Stimulated activated CD8-positive, alpha-beta memory T cell treated with anti-CD3 and anti-CD28 coated beads, Interleukin-15, amount 100 ng/mL, for 24 hours (primary cell): ENCODE data around the gene NHEJ1.

Experiments used
- DNase-seq: peaks from one replicate; pipeline ENCODE4 v3.0.0-alpha.2; 2020; ENCODE audit warnings: low read depth

Gene NHEJ1

DNA sequence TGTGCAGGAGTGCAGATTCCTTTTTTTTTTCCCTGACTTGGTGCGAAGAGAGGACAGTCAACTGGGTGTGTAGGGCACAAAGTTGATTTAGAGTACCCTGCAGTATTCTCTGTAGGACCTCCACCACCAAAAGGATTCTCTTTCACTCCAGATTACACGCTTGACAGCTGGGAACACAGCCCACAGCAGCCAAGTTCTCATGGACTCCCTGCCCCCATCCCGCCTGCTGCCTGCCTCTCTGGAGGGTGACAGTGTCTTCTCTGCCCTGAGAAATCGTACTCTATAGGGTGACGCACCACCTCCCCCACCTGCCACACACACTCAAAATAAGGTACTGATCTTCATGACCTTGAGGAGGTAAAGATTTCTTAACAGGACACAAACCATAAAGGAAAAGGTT lies 73.3 kb downstream of the NHEJ1 start:
- no peak for DNase-seq

GRCh38 chr2:219086196-219086595 lies 74.4 kb downstream of the NHEJ1 start:
- no peak for DNase-seq

GRCh38 chr2:219084791-219085190 lies 75.8 kb downstream of the NHEJ1 start:
- DNase-seq = no peak

- DNase-seq = no peak
Observed at GRCh38 chr2:219082332-219082958, 78.2 kb downstream of the NHEJ1 start.

DNA sequence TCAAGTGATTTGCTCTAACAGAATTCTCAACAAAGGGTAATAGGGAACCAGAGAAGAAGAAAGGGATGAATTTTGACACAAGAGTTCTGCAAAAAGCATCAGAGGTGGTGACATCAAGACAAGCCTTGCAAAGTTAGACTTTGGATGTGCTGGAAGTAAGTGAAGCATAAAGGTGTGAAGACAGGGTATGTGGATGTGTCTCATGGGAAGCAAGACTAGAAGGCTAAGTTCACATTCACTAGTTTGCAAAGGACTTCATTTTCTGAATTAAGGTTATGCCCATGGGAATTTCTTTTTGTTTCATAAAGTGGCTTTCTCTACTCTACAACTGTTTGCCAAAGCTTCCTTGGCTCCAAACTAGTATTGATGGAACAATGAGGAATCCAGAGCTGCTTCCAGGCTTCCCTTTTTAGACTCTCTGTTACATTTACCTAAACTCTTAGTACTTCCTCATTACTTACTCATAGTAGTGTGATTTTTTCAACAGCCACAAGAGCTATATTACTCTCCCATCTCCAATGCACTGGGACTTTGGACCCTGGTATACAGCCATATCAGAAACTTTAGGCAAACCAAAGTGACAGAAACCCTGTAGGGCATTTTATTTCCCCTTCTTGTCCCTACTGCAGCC lies 78.8 kb downstream of the NHEJ1 start:
- no peak for DNase-seq

DNA sequence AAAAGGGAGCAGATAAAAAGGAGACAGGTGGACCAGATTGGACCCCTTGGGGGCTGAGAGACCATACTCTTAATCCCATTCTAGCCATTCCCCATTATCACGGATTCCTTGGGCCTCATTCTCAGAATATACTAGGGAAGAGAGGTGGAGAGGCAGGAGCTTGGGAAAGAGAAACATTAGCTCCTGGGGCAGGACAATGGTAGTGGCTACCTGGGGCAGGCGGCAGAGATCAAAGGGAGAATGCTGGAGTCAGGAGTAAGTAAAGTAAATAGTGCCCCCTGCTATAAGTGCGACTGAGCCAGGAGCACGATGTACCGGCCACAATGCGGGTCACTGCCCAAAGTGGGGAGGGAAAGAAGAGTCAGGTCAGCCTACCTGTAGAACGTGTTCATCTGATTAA lies 79.5 kb downstream of the NHEJ1 start:
- DNase-seq = no peak

DNA sequence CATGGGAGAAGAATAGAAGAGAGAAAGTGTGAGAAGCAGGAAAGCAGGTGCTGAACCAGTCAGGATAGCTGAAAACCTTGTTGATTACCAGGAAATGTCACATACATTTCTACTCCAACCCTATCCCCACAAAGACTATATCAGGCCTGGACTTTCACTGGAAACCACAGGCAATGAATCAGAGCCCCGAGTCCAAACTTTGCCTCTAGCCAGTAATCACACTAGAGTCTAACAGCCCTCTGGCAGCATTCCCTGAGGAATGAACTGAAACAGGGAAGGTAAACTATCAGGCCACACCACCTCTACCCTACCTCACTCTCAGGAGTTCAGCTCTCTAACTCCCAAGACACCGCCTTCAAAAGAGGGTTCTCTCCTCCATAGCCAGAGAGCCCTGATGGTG lies 81.2 kb downstream of the NHEJ1 start:
- no peak for DNase-seq

- no peak for DNase-seq
Observed at GRCh38 chr2:219078951-219079350, 81.7 kb downstream of the NHEJ1 start.

- DNase-seq = no peak
Observed at GRCh38 chr2:219078126-219078525, 82.5 kb downstream of the NHEJ1 start.

- no peak for DNase-seq
Observed at GRCh38 chr2:219076253-219076652, 84.4 kb downstream of the NHEJ1 start.

DNA sequence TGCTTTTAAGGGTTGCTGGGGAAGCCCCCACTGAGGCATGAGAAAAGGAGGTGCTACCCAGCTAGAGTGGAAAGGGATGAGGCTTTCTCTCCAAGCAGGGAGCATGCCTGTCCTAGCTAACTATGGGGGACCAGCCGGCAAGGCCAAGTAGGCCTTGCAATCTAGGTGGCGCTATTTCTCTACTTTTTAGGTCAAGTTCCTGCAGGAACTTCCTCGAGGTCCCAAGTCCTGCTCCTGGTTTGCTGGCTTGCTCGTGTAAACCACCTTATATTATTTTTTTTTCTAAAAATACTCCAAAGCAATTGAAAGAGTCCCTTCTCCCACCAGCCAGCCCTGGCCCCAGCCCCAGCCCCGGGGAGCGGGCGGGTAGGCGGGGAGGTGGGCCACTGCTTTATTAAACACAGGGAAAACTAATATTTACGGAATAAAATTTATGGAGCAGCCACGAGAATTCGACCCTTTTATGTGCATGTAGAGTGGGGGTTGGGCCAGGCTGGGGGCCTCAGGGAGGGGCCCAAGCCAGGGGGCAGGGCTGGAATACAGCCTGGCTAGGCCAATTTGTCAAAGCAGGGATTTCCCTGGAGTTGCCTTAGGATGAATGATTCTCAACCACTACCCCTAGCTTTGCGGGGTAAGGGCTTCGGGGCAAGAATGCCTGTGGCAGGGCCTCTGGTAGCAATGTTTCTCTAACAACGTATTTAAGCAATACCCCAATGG lies 87.0 kb downstream of the NHEJ1 start:
- no peak for DNase-seq

DNA sequence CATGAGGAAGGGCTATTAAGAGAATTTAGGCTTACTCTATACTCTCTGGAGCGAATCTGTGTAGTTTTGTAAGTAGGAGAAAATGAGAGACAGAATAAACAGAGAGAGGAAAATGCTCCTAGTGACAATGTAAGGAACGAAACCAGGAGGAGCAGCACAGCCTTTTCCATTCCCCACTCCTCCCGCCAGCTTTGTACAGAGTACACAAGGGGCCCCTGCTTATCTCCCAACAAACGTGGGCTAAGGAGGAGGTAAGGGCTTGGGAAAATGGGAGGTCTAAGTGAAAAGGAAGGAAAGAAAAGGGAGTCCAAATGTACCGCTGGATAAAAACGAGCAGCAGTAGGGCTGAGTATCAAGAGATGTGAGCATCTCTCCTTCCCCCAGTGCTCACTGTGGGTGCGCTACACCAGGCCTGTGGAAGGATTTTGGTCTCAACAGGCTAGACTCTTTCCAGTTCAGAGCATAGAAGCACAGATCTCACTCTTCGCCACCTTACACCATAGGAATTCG lies 87.8 kb downstream of the NHEJ1 start:
- DNase-seq = no peak

GRCh38 chr2:219071131-219071816 lies 89.3 kb downstream of the NHEJ1 start:
- no peak for DNase-seq

- no peak for DNase-seq
Observed at GRCh38 chr2:219065484-219065883, 95.1 kb downstream of the NHEJ1 start.

DNA sequence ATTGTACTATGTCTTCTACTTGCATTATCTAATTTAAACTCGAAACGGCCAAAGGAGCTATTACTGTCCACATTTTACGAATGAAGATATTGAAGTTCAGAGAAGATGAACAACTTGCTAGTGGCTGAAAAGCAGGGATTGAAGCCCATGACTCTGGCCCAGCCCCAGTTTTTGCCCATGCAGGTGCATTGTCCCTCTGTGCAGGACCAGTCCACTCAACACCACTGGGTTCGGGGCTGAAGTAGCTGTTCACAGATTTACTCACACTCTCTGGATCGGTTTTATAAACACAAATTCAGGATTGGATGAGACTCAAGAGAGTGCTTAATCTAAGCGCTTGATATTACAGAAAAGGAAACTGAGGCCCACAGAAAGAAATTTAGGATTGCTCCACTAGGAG lies 98.5 kb downstream of the NHEJ1 start:
- no peak for DNase-seq

DNA sequence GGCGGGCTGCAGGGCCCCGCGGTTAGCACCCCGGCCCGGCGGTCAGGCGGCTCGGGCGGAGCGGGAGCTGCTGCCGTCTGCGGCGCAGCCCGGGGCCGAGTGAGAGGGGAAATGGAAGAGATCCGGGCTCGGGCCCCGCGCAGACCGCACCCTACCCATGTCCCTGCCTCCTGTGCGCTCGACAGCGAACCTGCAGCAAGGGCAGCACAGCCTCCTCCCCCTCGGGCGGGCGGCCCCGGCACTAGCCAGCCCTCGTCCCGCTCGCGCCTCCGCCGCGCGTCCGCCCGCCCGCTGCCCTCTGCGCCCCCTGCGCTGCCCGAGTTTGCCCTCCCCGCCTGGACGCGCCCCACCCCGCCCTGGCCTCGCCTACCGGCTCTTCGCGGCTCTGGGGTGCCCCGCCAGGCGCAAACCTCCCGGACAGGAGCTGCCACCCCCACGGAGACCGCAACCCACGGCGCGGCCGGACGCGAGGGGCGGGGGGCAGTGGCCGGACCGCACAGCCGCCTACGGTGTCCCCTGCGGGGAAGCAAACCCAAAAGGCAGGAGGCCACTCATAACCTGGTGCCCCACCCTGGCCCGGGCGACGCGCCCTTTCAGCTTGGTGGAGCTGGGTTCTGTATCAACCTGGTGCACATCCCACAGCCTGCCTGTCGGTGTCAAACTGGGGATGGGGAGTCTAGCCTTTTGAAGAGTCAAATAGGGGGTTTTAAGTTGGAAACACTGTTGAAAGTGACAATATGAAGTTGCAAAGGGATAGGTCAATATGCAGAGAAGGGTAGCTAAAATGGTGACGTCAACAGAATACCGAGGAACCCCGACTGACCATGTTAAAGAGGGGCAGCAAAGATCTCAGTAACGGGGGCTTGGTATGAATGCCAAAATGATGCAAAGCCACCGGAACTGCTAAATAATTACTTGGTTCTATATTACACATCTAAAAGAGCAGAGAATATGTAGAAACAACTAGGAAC lies 99.5 kb downstream of the NHEJ1 start, which contains the start of gene IHH:
Gene IHH, minus strand, starts transcription at position 101 of the 971 bp plus-strand sequence. CDS start 454 bp downstream, outside the sequence.
- no peak for DNase-seq

DNA sequence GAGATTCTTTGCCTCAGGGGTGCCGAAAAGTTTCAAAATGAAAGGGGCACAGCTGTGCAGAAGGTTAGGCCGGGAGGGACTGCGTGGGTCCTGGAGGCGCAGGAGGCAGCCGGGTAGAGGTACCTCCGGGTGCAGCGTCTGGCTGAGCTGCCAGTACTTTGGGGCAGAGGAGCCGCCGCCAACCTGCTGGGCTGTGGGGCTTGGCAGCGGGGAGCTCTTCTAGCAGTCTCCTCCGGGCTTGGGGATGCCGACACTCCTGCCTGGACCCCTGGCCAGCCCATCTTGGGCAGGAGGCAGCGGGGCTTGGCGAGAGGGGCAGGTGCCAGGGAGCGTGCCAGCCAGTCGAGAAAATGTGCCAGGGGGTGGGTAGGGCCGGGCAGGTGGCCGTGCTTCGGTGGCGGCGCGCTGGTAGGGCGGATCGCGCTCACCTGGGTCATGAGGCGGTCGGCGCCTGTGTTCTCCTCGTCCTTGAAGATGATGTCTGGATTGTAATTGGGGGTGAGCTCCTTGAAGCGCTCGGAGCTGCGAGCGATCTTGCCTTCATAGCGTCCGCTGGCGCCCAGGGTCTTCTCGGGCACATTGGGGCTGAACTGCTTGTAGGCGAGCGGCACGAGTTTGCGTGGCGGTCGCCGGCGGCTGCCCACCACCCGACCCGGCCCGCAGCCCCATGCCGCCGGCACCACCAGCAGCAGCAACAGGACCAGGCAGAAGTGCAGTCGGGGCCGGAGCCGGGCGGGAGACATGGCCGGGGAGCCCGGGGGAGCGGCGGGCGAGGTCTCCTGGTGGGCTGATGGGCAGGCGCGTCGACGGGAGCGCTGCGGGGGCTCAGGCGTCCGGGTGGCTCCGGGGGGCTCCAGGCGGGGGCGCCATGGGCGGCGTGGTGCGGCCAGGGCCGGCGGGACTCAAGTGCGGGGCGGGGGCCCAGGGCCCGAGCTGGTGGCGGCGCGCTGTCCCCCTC lies 100.6 kb downstream of the NHEJ1 start:
- no peak for DNase-seq

- DNase-seq = no peak
Observed at GRCh38 chr2:219059375-219059724, 101.3 kb downstream of the NHEJ1 start.

DNA sequence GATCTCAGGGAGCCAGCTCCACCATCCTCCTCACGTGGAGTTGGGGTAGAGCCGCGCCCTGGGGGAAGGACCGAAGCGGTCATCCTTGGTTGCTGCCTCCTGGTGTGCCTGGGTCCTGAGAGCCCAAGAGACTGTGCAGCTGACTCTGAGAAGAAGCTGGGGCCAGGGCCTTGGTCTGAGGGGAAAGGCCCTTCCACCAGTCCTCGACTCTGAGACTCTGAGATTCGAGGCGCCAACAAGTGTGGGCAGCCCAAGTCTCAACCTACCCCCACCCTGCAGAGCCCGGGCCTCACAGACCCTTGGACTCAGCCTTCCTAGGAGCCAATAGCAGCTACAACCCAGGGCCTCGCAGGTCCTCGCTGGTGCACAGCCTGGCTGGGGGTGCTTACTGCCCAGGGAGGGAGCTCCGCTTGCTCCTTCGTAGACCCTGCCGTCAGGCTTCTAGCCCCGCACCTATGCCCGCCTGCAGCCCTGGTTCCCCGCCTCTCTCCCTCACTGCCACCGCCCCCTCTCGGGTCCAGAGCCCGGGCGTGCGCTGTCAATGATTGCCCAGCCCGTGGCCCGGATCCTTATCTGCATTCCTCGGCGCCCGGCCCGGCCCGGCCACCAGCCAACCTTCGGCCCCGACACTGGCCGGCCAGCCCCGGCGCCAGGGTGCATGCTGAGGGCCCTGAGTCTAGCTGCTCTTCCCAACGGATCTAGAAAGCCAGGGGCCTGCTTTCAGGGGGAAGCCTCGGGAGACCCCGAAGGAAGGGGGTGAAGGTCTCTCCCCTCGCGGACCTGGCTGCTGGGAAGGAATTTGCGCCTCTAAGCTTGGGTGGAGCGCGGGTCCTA lies 101.9 kb downstream of the NHEJ1 start:
- no peak for DNase-seq
